Neural progenitor cell (in vitro differentiated cells): ENCODE results near the gene TNFRSF19.

Experiments used
- EZH2 ChIP-seq: fragments of 200-600 bp; sonication (generic); IDR thresholded peaks from 2 replicates; pipeline ENCODE4 v1.6.1; 2017; ENCODE audit warnings: antibody characterized with exemption, mild to moderate bottlenecking, moderate library complexity
- EZH2phosphoT487 ChIP-seq: fragments of 200-600 bp; sonication (generic); IDR thresholded peaks from 2 replicates; pipeline ENCODE4 v1.6.1; 2017; ENCODE audit warnings: antibody characterized with exemption
- TF ChIP-seq, protein P1 (sequence below): fragments of 200-600 bp; sonication (generic); IDR thresholded peaks from 2 replicates; pipeline ENCODE4 v1.5.1; 2017; ENCODE audit warnings: antibody characterized with exemption, mild to moderate bottlenecking

DNA sequence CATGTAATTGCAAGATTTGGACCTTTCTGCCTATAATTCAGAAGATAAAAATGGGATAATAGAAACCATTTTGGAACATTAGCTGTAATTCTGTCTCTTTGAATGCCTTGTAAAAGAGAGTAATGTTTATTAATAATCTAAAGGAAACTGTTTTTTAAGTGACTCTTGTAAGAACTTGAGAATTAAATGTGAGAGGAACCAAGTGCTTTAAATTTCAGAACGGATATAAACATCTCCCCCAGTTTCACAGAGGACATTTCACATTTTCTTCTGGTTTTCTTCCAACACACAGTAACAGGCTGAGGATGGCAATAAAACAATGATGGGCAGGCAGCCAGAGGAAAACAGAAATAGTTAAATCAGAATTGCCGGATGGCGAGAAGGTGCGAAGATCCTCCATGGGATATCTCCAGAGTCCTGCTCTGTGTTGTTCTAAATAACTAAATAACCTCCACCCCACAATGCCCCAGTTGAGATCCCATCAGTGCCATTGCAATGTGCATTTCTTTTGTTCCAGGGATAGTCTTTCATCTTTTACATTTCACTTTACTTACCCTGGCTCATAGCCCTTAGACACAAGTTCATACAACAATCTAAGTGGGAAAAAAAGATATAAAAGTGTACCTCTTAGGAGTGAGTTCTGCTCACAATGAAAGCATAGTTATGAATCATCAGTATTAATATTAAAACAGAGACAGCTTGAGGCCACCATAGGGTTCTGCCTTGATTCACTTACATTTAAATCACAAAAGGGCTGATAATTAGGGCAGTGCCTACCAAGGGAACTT is 73.3 kb downstream of the TNFRSF19 start:
- TF ChIP-seq, protein P1, sequence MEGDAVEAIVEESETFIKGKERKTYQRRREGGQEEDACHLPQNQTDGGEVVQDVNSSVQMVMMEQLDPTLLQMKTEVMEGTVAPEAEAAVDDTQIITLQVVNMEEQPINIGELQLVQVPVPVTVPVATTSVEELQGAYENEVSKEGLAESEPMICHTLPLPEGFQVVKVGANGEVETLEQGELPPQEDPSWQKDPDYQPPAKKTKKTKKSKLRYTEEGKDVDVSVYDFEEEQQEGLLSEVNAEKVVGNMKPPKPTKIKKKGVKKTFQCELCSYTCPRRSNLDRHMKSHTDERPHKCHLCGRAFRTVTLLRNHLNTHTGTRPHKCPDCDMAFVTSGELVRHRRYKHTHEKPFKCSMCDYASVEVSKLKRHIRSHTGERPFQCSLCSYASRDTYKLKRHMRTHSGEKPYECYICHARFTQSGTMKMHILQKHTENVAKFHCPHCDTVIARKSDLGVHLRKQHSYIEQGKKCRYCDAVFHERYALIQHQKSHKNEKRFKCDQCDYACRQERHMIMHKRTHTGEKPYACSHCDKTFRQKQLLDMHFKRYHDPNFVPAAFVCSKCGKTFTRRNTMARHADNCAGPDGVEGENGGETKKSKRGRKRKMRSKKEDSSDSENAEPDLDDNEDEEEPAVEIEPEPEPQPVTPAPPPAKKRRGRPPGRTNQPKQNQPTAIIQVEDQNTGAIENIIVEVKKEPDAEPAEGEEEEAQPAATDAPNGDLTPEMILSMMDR, result no peak
- TF ChIP-seq EZH2phosphoT487 (no peak), EZH2 (no peak)
